Measurements from ENCODE around the gene ALG12. TPM values are rescaled to one million over a fixed set of nuclear protein-coding genes. Genes with fewer than 3 reads are reported as not detected.

ALG12 gene
- total and polyA plus RNA-seq, 2 of the 13 experiments (the other 11 are each of a cell fraction or from before 2014, with no cell fraction given), result 7.8 to 15.8 TPM

- TF ChIP-seq, protein P1, sequence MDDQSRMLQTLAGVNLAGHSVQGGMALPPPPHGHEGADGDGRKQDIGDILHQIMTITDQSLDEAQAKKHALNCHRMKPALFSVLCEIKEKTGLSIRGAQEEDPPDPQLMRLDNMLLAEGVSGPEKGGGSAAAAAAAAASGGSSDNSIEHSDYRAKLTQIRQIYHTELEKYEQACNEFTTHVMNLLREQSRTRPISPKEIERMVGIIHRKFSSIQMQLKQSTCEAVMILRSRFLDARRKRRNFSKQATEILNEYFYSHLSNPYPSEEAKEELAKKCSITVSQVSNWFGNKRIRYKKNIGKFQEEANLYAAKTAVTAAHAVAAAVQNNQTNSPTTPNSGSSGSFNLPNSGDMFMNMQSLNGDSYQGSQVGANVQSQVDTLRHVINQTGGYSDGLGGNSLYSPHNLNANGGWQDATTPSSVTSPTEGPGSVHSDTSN (CRISPR knock-in tag; IDR thresholded peaks at IDR 0.05; ENCODE audit: borderline replicate concordance), result no peak
- TF ChIP-seq ZFX (CRISPR knock-in tag; IDR thresholded peaks at IDR 0.05; ENCODE audit: low read depth) (peak; percentile 58), HOMEZ (CRISPR knock-in tag; IDR thresholded peaks at IDR 0.05; ENCODE audit: low read depth) (no peak), XBP1 (CRISPR knock-in tag; IDR thresholded peaks at IDR 0.05) (no peak), ZNF292 (CRISPR knock-in tag; IDR thresholded peaks at IDR 0.05; ENCODE audit: borderline replicate concordance, low read depth) (0 out of 2 replicates have a peak, but pooled peaks have one; percentile 12), ZSCAN25 (CRISPR knock-in tag; IDR thresholded peaks at IDR 0.05) (no peak), ZSCAN22 (CRISPR knock-in tag; IDR thresholded peaks at IDR 0.05) (no peak), MAZ (IDR thresholded peaks at IDR 0.05; ENCODE audit: borderline replicate concordance, low read depth, low read length) (no peak), MAZ (CRISPR knock-in tag; IDR thresholded peaks at IDR 0.05; ENCODE audit: low read depth) (0 out of 2 replicates have a peak, but pooled peaks have one; percentile 22), GATAD2A (CRISPR knock-in tag; IDR thresholded peaks at IDR 0.05) (no peak), ZNF557 (CRISPR knock-in tag; IDR thresholded peaks at IDR 0.05) (no peak), LCORL (IDR thresholded peaks at IDR 0.05) (no peak), LCORL (CRISPR knock-in tag; IDR thresholded peaks at IDR 0.05) (no peak), NRL (CRISPR knock-in tag; IDR thresholded peaks at IDR 0.05; ENCODE audit: borderline replicate concordance) (peak; percentile 33; the same call in 1 of the 2 replicates), MED13 (CRISPR knock-in tag; IDR thresholded peaks at IDR 0.05) (no peak), NFE2 (CRISPR knock-in tag; IDR thresholded peaks at IDR 0.05) (no peak), NBN (conservative IDR thresholded peaks at IDR 0.05) (no peak)
- TF ChIP-seq, protein P2, sequence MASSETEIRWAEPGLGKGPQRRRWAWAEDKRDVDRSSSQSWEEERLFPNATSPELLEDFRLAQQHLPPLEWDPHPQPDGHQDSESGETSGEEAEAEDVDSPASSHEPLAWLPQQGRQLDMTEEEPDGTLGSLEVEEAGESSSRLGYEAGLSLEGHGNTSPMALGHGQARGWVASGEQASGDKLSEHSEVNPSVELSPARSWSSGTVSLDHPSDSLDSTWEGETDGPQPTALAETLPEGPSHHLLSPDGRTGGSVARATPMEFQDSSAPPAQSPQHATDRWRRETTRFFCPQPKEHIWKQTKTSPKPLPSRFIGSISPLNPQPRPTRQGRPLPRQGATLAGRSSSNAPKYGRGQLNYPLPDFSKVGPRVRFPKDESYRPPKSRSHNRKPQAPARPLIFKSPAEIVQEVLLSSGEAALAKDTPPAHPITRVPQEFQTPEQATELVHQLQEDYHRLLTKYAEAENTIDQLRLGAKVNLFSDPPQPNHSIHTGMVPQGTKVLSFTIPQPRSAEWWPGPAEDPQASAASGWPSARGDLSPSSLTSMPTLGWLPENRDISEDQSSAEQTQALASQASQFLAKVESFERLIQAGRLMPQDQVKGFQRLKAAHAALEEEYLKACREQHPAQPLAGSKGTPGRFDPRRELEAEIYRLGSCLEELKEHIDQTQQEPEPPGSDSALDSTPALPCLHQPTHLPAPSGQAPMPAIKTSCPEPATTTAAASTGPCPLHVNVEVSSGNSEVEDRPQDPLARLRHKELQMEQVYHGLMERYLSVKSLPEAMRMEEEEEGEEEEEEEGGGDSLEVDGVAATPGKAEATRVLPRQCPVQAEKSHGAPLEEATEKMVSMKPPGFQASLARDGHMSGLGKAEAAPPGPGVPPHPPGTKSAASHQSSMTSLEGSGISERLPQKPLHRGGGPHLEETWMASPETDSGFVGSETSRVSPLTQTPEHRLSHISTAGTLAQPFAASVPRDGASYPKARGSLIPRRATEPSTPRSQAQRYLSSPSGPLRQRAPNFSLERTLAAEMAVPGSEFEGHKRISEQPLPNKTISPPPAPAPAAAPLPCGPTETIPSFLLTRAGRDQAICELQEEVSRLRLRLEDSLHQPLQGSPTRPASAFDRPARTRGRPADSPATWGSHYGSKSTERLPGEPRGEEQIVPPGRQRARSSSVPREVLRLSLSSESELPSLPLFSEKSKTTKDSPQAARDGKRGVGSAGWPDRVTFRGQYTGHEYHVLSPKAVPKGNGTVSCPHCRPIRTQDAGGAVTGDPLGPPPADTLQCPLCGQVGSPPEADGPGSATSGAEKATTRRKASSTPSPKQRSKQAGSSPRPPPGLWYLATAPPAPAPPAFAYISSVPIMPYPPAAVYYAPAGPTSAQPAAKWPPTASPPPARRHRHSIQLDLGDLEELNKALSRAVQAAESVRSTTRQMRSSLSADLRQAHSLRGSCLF (CRISPR knock-in tag; IDR thresholded peaks at IDR 0.05; ENCODE audit: borderline replicate concordance), result no peak
- TF ChIP-seq, protein P3, sequence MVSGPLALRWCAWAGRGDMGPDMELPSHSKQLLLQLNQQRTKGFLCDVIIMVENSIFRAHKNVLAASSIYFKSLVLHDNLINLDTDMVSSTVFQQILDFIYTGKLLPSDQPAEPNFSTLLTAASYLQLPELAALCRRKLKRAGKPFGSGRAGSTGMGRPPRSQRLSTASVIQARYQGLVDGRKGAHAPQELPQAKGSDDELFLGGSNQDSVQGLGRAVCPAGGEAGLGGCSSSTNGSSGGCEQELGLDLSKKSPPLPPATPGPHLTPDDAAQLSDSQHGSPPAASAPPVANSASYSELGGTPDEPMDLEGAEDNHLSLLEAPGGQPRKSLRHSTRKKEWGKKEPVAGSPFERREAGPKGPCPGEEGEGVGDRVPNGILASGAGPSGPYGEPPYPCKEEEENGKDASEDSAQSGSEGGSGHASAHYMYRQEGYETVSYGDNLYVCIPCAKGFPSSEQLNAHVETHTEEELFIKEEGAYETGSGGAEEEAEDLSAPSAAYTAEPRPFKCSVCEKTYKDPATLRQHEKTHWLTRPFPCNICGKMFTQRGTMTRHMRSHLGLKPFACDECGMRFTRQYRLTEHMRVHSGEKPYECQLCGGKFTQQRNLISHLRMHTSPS (CRISPR knock-in tag; IDR thresholded peaks at IDR 0.05; ENCODE audit: low read depth), result peak; percentile 47; the same call in 1 of the 2 replicates
Observed at GRCh38 chr22:49962751-49963646, 44.8 kb upstream of the ALG12 start (continued).
